ENCODE results near the gene RABEP2.

- TF ChIP-seq, protein P1, sequence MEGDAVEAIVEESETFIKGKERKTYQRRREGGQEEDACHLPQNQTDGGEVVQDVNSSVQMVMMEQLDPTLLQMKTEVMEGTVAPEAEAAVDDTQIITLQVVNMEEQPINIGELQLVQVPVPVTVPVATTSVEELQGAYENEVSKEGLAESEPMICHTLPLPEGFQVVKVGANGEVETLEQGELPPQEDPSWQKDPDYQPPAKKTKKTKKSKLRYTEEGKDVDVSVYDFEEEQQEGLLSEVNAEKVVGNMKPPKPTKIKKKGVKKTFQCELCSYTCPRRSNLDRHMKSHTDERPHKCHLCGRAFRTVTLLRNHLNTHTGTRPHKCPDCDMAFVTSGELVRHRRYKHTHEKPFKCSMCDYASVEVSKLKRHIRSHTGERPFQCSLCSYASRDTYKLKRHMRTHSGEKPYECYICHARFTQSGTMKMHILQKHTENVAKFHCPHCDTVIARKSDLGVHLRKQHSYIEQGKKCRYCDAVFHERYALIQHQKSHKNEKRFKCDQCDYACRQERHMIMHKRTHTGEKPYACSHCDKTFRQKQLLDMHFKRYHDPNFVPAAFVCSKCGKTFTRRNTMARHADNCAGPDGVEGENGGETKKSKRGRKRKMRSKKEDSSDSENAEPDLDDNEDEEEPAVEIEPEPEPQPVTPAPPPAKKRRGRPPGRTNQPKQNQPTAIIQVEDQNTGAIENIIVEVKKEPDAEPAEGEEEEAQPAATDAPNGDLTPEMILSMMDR (IDR thresholded peaks at IDR 0.05) = no peak
- TF ChIP-seq POLR2A (IDR thresholded peaks at IDR 0.05) = no peak
Measured at GRCh38 chr16:28958836-28959235, 33.8 kb upstream of the RABEP2 start.
